Activated CD4-positive, alpha-beta T cell treated with anti-CD3 and anti-CD28 coated beads, Interleukin-2, amount 10 ng/mL, durations not matched to agents 24 days and 14 days (primary cell): Measurements from ENCODE around the gene TRPC6. TPM values are rescaled to one million over a fixed set of nuclear protein-coding genes. Genes with fewer than 3 reads are reported as not detected.
"Not testable (repeated sequence)": the region's sequence is repeated elsewhere in the genome, so short reads cannot be mapped to it uniquely, and the experiment has no call there.

ENCODE experiments used
- DNase-seq: peaks from one replicate; pipeline ENCODE4 v3.0.0; 2022
- H3K27ac Mint-ChIP-seq: one replicate; pipeline ENCODE4 v1.8.0; 2022; ENCODE audit warnings: mild to moderate bottlenecking, mixed read lengths
- H3K27me3 Mint-ChIP-seq: one replicate; pipeline ENCODE4 v1.8.0; 2022; ENCODE audit warnings: mixed read lengths
- H3K36me3 Mint-ChIP-seq: one replicate; pipeline ENCODE4 v1.8.0; 2022; ENCODE audit warnings: low read depth, mild to moderate bottlenecking, mixed read lengths
- H3K4me1 Mint-ChIP-seq: one replicate; pipeline ENCODE4 v1.8.0; 2021; ENCODE audit warnings: mixed read lengths
- H3K4me3 Mint-ChIP-seq: one replicate; pipeline ENCODE4 v1.8.0; 2022; ENCODE audit warnings: mild to moderate bottlenecking, moderate library complexity, mixed read lengths
- H3K9me3 Mint-ChIP-seq: one replicate; pipeline ENCODE4 v1.8.0; 2021; ENCODE audit warnings: mixed read lengths
- intact Hi-C: fragments of 100-400 bp; cut with micrococcal nuclease; formaldehyde crosslinking; loops from one replicate; pipeline ENCODE4 v1.15.1; 2023
- total RNA-seq: library from RNA; stranded (reverse); gene quantifications from 2 replicates; pipeline ENCODE4 v1.2.3, GENCODE V29; 2022

Gene TRPC6
- total RNA-seq, 1 donor from 2014 or later, result not detected

DNA sequence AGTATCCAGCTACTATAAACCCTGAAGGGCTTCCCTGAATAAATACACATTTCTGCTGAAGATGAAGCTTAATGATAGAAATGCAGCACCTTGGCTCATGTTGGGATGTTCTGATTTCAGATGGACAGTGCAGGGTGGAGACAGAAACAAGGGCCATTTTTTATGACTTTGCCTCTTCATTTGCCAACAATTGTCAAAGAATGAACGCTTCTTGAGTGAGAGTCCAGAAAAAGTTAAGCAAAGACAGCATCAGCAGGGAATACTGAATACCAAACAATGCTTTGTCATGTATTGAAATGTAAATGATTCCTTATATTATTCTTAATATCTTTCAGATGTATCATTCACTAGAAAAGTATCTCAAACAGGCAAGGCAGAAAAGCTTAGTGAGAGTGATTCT, 84.9 kb downstream of the TRPC6 start:
- DNase-seq, result no peak
- Mint-ChIP-seq H3K4me1 (no peaks in the 10 kb centered on the region), H3K27ac (no peak overlapping the region), H3K27me3 (no peaks in the 10 kb centered on the region), H3K4me3 (no peak overlapping the region), H3K36me3 (no peaks in the 10 kb centered on the region), H3K9me3 (no peaks in the 10 kb centered on the region)
- intact Hi-C loops, result no loop called here

DNA sequence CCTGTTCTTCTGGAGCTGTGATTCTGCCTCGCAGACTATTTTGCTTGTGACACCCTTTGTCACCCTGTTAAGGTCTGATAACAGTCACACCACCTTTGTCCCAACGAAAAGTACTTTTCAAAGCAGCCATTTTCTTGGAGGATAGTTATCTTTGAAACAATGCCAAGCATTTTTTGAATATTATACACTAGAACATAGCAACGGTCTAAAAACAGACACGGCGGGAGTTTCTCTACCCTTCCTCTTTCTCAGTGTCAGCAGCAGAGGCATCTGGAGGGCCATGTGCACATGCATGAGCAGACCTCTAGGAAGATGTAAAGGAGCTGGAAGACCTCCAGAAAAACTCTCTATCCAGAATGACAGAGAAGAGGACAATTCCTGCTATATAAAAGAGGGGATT, 86.5 kb downstream of the TRPC6 start:
- intact Hi-C loops, result no loop called here
- H3K9me3 Mint-ChIP-seq, result no peaks in the 10 kb centered on the region
- no peaks in the 10 kb centered on the region for H3K36me3 Mint-ChIP-seq
- DNase-seq, result no peak
- H3K4me1 Mint-ChIP-seq, result no peaks in the 10 kb centered on the region
- no peaks in the 10 kb centered on the region for H3K27me3 Mint-ChIP-seq
- no peak overlapping the region for H3K27ac Mint-ChIP-seq
- no peak overlapping the region for H3K4me3 Mint-ChIP-seq

DNA sequence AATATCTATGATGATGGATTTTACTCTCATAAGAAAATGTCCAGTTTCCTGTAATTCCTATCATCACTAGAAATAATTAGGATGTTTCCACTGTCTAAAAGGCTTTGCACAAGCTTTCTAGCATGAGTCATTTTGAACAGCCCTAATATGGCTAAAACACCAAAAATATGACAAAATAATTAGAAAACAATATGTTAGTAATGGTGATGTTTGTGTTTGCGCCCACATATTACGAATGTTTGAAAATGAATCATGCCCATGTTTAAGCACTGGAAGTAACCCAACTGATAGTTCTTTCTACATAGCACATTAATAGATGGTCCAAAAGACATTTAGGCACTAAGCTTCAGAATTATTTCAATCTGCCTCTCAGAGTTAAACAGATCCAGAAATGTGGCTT, 96.0 kb downstream of the TRPC6 start:
- no peaks in the 10 kb centered on the region for H3K9me3 Mint-ChIP-seq
- no peak for DNase-seq
- intact Hi-C loops, result no loop called here
- H3K4me3 Mint-ChIP-seq, result no peak overlapping the region
- no peak overlapping the region for H3K27ac Mint-ChIP-seq
- no peaks in the 10 kb centered on the region for H3K27me3 Mint-ChIP-seq
- H3K4me1 Mint-ChIP-seq, result no peaks in the 10 kb centered on the region
- no peaks in the 10 kb centered on the region for H3K36me3 Mint-ChIP-seq

DNA sequence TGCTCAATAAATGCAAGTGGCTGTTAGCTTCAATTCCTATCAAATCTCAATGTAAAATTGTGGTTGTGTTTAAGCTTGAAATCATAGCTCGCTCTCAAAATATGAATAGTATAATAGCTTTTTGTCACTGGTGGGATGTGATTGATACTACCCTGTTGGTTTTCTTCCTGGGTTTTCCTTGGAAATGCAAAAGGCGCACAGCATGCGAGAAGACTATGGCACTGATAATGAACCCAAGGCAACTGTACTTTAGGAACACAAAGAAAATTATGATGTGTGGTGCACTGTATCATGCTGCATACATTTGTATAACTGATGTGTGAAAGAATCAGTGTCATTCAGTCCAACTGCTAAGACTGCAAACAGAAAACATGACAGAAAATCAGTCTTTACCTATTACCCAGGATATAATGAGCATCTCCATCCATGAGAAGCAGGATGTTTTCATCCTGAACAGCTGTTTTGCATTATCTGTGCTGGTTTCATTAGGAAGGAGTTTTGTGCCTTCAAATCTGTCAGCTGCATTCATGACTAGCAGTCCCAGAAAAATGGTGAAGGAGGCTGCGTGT, 101.2 kb downstream of the TRPC6 start:
- Mint-ChIP-seq H3K9me3 (no peaks in the 10 kb centered on the region), H3K27ac (no peak overlapping the region), H3K36me3 (no peaks in the 10 kb centered on the region), H3K4me3 (no peak overlapping the region), H3K27me3 (no peaks in the 10 kb centered on the region), H3K4me1 (no peaks in the 10 kb centered on the region)
- DNase-seq, result no peak
- intact Hi-C loops, result no loop called here

DNA sequence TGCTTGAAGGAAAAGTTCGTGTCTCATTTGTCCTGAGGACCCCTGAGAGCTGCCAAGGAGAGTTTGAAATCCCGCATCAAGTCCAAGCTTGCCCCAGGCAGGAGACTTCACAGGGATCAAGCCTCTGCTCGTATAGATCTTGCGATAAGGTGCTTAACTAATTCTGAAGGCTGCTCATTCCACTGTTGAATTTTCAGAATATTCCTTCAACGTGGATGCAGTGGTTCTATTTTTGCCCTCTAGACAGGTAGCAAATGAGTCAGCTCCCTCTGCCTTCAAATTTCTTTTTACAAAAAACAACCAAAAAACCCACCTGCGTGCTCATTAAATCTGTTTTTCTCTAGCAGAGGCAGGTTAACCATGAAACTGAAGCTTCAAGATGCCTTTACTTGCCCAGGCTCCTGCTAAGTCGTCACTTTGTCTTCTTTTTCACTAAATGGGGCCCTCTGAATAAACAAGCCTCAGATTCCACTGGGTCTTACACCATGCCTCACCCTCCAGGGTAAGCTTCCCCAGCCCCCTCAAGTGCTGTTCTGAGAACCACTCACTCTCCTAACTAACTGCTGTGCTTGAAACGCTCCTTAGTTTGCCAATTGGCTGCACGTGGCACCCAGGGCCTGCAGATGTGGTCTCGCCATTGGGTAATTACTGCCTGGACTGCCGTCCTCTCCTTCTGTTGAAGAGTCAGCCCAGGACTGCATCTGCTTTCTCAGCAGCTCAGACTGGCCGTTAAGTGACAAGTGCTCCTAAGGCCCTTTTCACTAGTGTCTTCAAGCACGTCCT, 105.0 kb downstream of the TRPC6 start:
- Mint-ChIP-seq H3K4me3 (no peak overlapping the region), H3K9me3 (no peaks in the 10 kb centered on the region), H3K27me3 (no peaks in the 10 kb centered on the region), H3K36me3 (no peaks in the 10 kb centered on the region), H3K27ac (no peak overlapping the region), H3K4me1 (no peaks in the 10 kb centered on the region)
- no peak for DNase-seq
- intact Hi-C loops, result no loop called here

DNA sequence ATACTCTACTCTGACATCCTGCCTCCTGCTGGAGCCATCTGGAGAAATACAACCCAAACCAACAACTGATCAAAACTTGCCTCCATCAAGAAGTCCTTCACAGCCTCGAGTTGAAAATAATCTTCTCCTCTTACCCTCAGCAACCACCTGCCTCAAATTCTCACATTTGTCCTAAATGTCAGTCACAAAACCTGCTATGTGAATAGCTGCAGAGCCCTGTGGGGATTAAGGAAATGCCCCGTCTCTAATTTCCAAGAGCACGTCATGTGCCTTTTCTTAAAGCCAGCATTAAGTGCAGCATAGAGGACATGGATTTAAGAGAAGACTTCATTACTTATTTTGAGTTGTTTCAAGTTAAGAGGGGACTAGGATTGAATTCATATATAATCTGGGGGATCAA, 105.9 kb downstream of the TRPC6 start:
- Mint-ChIP-seq H3K36me3 (no peaks in the 10 kb centered on the region), H3K27me3 (no peaks in the 10 kb centered on the region), H3K4me3 (no peak overlapping the region), H3K9me3 (no peaks in the 10 kb centered on the region), H3K4me1 (no peaks in the 10 kb centered on the region), H3K27ac (no peak overlapping the region)
- no peak for DNase-seq
- intact Hi-C loops, result no loop called here

DNA sequence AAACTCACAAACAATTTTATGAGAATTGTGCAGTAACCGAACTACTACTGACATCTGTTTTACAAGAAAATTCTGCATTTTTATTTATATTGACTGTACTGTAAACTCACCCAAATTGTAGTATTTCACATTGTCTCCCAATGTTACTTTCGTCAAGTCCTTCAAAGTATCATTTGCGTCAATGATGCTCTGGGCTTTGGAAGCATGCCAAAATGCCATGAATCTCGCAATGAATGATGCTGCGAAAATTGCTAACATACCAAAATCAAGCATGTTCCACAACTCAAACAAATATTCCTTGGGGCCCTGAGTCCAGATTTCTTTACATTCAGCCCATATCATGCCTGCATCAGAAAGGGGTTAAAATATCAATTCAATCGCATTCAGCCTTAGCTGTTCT, 107.6 kb downstream of the TRPC6 start:
- no peak overlapping the region for H3K27ac Mint-ChIP-seq
- no peaks in the 10 kb centered on the region for H3K9me3 Mint-ChIP-seq
- intact Hi-C loops, result no loop called here
- H3K4me3 Mint-ChIP-seq, result no peak overlapping the region
- DNase-seq, result no peak
- H3K4me1 Mint-ChIP-seq, result no peaks in the 10 kb centered on the region
- no peaks in the 10 kb centered on the region for H3K36me3 Mint-ChIP-seq
- H3K27me3 Mint-ChIP-seq, result no peaks in the 10 kb centered on the region

DNA sequence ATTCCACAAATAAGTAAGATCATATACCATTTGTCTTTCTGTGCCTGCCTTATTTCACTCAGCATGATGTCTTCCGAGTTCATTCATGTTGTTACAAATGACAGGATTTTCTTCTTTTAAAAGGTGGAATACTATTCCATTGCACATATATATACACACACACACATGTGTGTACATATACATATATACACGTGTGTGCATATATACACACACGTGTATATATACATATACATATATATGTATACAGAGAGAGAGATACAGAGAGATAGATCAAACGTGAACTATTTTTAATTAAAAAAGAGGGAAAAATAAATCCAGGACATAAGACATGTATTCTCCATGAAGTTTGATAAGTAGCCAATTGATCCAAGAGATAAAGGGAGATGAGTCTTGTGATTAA, 108.1 kb downstream of the TRPC6 start:
- intact Hi-C loops, result no loop called here
- H3K4me1 Mint-ChIP-seq, result no peaks in the 10 kb centered on the region
- no peaks in the 10 kb centered on the region for H3K9me3 Mint-ChIP-seq
- H3K36me3 Mint-ChIP-seq, result no peaks in the 10 kb centered on the region
- no peaks in the 10 kb centered on the region for H3K27me3 Mint-ChIP-seq
- no peak for DNase-seq
- H3K4me3 Mint-ChIP-seq, result no peak overlapping the region
- no peak overlapping the region for H3K27ac Mint-ChIP-seq

DNA sequence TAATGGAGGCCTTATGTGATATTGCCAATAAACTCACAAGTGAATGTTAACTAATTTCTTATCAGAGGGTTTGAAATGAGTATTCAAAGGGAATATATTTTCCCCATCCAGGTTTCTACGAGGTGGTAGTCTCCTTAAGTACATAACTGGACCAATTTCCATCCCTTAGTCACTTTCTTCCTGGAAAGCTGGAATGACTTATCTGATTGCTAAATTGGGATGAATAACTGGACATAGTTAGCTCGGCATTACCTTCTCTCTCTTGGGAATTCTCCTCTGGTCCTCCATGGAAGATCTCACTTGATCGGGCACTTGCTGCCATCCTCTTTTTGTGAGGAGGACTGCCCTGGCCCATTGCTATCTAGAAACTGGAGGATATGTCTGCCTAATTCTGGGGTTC, 109.1 kb downstream of the TRPC6 start:
- no peak overlapping the region for H3K4me3 Mint-ChIP-seq
- intact Hi-C loops, result no loop called here

DNA sequence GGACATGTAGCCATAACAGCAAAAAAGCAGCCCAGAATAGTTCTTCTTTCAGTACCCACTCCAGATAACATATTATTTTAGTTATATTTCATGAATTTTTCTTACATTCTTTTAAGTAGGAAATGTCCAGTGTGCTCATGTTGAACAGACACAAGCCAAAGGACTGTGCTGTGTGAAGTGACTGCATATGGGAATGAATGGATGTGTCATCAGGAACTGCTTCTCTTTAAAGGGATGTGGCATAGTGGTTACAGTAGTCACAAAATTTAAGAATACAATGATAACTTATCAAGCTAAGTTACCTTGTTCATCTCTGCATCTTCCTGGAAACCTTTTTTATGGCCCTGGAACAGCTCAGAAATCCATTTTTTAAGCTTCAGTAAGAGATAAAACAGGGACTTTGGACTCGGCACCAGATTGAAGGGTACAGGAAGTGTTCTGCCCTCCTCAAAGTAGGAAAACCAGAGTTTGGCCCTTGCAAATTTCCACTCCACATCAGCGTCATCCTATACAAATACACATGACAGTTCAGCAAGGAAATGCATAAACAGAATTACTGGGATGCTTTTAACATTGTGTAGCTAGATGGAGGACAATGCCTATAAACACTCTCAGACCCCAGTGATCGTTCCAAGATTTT, 112.8 kb downstream of the TRPC6 start:
- H3K4me1 Mint-ChIP-seq, result no peaks in the 10 kb centered on the region
- no peak overlapping the region for H3K4me3 Mint-ChIP-seq
- intact Hi-C loops, result no loop called here
- no peaks in the 10 kb centered on the region for H3K9me3 Mint-ChIP-seq
- DNase-seq, result no peak
- no peaks in the 10 kb centered on the region for H3K27me3 Mint-ChIP-seq
- H3K36me3 Mint-ChIP-seq, result no peaks in the 10 kb centered on the region
- H3K27ac Mint-ChIP-seq, result no peak overlapping the region

More for the DNA sequence above, 109.1 kb downstream of the TRPC6 start:
- no peaks in the 10 kb centered on the region for H3K4me1 Mint-ChIP-seq
- no peak for DNase-seq
- no peaks in the 10 kb centered on the region for H3K9me3 Mint-ChIP-seq
- no peaks in the 10 kb centered on the region for H3K36me3 Mint-ChIP-seq
- H3K27me3 Mint-ChIP-seq, result no peaks in the 10 kb centered on the region
- no peak overlapping the region for H3K27ac Mint-ChIP-seq

DNA sequence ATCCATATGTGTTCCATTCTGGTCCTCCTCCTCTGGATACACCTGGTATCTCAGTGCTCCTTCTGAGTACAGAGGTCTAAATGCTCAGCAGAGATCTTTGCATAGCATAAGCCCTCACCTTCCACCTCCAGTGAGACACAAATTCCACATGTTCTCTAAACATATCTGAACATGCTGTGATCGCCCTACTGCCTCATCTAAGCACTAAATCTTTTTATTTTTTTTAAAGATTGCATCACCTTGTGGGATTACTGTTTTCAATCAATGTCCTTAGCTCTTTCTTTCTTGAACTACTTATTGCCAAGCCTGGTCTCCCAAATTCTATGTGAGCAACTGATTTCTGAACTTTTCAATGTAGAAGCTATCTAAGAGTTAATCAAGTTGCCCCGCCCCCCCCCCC, 113.4 kb downstream of the TRPC6 start:
- intact Hi-C loops, result no loop called here

DNA sequence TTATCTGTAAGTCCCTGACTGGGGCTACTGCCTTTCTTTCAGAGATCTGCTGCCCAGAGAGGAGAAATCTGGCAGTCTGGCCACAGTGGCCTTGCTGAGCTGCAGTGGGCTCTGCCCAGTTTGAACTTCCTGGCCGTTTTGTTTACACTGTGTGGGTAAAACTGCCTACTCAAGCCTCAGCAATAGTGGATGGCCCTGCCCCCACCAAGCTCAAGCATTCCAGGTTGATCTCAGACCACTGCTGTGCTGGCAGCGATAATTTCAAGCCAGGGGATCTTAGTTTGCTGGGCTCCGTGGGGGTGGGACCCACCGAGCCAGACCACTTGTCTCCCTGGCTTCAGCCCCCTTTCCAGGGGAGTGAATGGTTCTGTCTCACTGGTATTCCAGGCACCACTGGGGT, 117.5 kb downstream of the TRPC6 start:
- no peaks in the 10 kb centered on the region for H3K36me3 Mint-ChIP-seq
- no peaks in the 10 kb centered on the region for H3K27me3 Mint-ChIP-seq
- no peak for DNase-seq
- H3K9me3 Mint-ChIP-seq, result no peaks in the 10 kb centered on the region
- H3K4me3 Mint-ChIP-seq, result no peak overlapping the region
- intact Hi-C loops, result no loop called here
- no peak overlapping the region for H3K27ac Mint-ChIP-seq
- no peaks in the 10 kb centered on the region for H3K4me1 Mint-ChIP-seq

More for the DNA sequence above, 113.4 kb downstream of the TRPC6 start:
- Mint-ChIP-seq H3K27me3 (no peaks in the 10 kb centered on the region), H3K9me3 (no peaks in the 10 kb centered on the region), H3K4me3 (no peak overlapping the region), H3K36me3 (no peaks in the 10 kb centered on the region), H3K4me1 (no peaks in the 10 kb centered on the region), H3K27ac (no peak overlapping the region)
- no peak for DNase-seq

DNA sequence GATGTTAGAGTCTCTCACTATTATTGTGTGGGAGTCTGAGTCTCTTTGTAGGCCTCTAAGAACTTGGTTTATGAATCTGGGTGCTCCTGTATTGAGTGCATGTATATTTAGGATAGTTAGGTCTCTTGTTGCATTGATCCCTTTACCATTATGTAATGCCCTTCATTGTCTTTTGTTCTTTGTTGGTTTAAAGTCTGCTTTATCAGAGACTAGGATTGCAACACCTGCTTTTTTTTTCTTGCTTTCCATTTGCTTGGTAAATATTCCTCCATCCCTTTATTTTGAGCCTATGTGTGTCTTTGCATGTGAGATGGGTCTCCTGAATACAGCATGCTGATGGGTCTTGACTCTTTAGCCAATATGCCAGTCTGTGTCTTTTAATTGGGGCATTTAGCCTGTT, 119.4 kb downstream of the TRPC6 start:
- H3K4me1 Mint-ChIP-seq, DNase-seq, intact Hi-C loops, H3K4me3 Mint-ChIP-seq, H3K9me3 Mint-ChIP-seq, H3K36me3 Mint-ChIP-seq, H3K27me3 Mint-ChIP-seq, H3K27ac Mint-ChIP-seq: not testable (repeated sequence)

DNA sequence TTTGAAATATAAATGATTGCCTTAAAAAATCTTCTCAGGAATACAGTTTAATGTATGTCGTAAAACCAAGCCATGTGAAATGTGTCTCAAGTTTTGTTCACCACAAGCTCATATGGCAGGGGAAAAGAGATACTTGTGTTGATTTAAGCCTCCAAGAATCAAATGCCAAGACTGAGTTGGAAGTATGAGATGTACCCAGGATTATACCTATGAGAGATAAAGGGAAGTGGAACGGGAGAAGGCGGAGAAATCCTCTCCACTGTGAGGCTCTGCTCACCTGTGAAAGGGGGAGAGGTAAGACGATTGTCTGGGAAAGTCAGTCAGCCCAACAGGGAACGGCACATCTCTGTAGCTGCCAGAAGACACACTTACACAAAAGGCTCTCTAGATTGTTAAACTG, 124.8 kb downstream of the TRPC6 start:
- no peaks in the 10 kb centered on the region for H3K27me3 Mint-ChIP-seq
- intact Hi-C loops, result no loop called here
- no peaks in the 10 kb centered on the region for H3K36me3 Mint-ChIP-seq
- H3K4me1 Mint-ChIP-seq, result no peaks in the 10 kb centered on the region
- no peak overlapping the region for H3K27ac Mint-ChIP-seq
- H3K9me3 Mint-ChIP-seq, result no peaks in the 10 kb centered on the region
- DNase-seq, result no peak
- H3K4me3 Mint-ChIP-seq, result no peak overlapping the region
